Testis (tissue), 3 donors: ENCODE measurements around the gene NRAP. TPM values are rescaled to one million over a fixed set of nuclear protein-coding genes. Genes with fewer than 3 reads are reported as not detected.

Experiments used
- DNase-seq: peaks from one replicate; pipeline ENCODE4 v3.0.0-alpha.2; 2019
- H3K27ac ChIP-seq, 2 donors: fragments of 200-600 bp; sonication (generic); one replicate each; pipeline ENCODE4 v1.5.1; 2019
- H3K27me3 ChIP-seq: fragments of 200-600 bp; sonication (generic); one replicate; pipeline ENCODE4 v1.5.1; 2019
- H3K36me3 ChIP-seq: fragments of 200-600 bp; sonication (generic); one replicate; pipeline ENCODE4 v1.5.1; 2017; ENCODE audit warnings: low read depth; ENCODE audit errors: missing control alignments
- H3K4me1 ChIP-seq: fragments of 200-600 bp; sonication (generic); one replicate; pipeline ENCODE4 v1.5.1; 2019
- H3K4me3 ChIP-seq, 2 donors: fragments of 200-600 bp; sonication (generic); one replicate each; pipeline ENCODE4 v1.5.1; 2017 to 2019
- H3K9me3 ChIP-seq: fragments of 200-600 bp; sonication (generic); one replicate; pipeline ENCODE4 v1.5.1; 2017
- CTCF ChIP-seq, 3 experiments: fragments of 450-650 bp in 2 of 3; fragments of 200-600 bp in 1 of 3; sonication (generic) in 1 of 3; IDR thresholded peaks; one replicate each; pipeline ENCODE4 v1.5.1; 2016 to 2019; ENCODE audit warnings: antibody characterized with exemption in 3 of 3, mild to moderate bottlenecking in 2 of 3, moderate library complexity in 1 of 3
- POLR2A ChIP-seq: fragments of 450-650 bp; IDR thresholded peaks from one replicate; pipeline ENCODE4 v1.6.1; 2017; ENCODE audit warnings: antibody characterized with exemption, mild to moderate bottlenecking, moderate library complexity
- WGBS, 2 donors: methylation state at CpG; one replicate each; pipeline ENCODE4 v1.1.5; 2018; 5-methylcytosine and 5-hydroxymethylcytosine counted together
- intact Hi-C: fragments of 100-400 bp; cut with DNase I; formaldehyde crosslinking; loops from one replicate; pipeline ENCODE4 v1.15.1; 2023; ENCODE audit warnings: low total_unique reads
- polyA plus RNA-seq: library from polyadenylated mRNA; stranded (reverse); fragments of 350-450 nt; fragmentation: Illumina TruSeq; extraction: RNeasy Lipid Tissue Mini Kit (QIAGEN cat#74804); gene quantifications from one replicate; pipeline ENCODE4 v1.2.3, GENCODE V29; 2014; ENCODE audit warnings: low read depth, low replicate concordance; ENCODE audit not compliant: insufficient read depth
- total RNA-seq, 2 donors: library from RNA; depleted of rRNA; stranded (reverse); fragments of >200 nt; gene quantifications; one replicate each; pipeline ENCODE4 v1.2.3, GENCODE V29; 2016

The NRAP gene
- total and polyA plus RNA-seq, 3 donors from 2014 or later = 2.1 to 7.9 (median 2.8) TPM

- no peaks in the 10 kb centered on the region for H3K27me3 ChIP-seq
- H3K4me3 ChIP-seq = no peak overlapping the region
- no peaks in the 10 kb centered on the region for H3K36me3 ChIP-seq
- intact Hi-C loops = no loop called here
- H3K9me3 ChIP-seq = no peaks in the 10 kb centered on the region
- WGBS, 2 donors = 54 to 69% methylated on average over 13 of the region's 13 CpGs
- no peak for TF ChIP-seq POLR2A
- H3K4me1 ChIP-seq = no peaks in the 10 kb centered on the region
- DNase-seq = no peak
- no peak overlapping the region for H3K27ac ChIP-seq
These were observed 58.4 kb downstream of the NRAP start for GRCh38 chr10:113605268-113605978.

GRCh38 chr10:113604572-113604971 is 59.3 kb downstream of the NRAP start:
- H3K4me1 ChIP-seq = no peaks in the 10 kb centered on the region
- DNase-seq = no peak
- intact Hi-C loops = no loop called here
- H3K27ac ChIP-seq = no peak overlapping the region
- no peak for TF ChIP-seq CTCF (IDR thresholded peaks at IDR 0.05)
- TF ChIP-seq POLR2A = no peak
- WGBS, 2 donors = 90 to 95% methylated on average over 9 to 12 of the region's 12 CpGs
- no peaks in the 10 kb centered on the region for H3K36me3 ChIP-seq
- no peaks in the 10 kb centered on the region for H3K27me3 ChIP-seq
- H3K9me3 ChIP-seq = no peaks in the 10 kb centered on the region
- H3K4me3 ChIP-seq = no peak overlapping the region

- WGBS, 2 donors = 82 to 83% methylated on average over 9 to 13 of the region's 13 CpGs
- no peak for TF ChIP-seq POLR2A
- no peak for TF ChIP-seq CTCF (IDR thresholded peaks at IDR 0.05)
- Histone ChIP-seq H3K4me1 (no peaks in the 10 kb centered on the region), H3K4me3 (no peak overlapping the region), H3K9me3 (no peaks in the 10 kb centered on the region), H3K36me3 (no peaks in the 10 kb centered on the region), H3K27me3 (no peaks in the 10 kb centered on the region), H3K27ac (no peak overlapping the region)
- intact Hi-C loops = no loop called here
- no peak for DNase-seq
These were observed 60.6 kb downstream of the NRAP start for GRCh38 chr10:113603057-113603777.

GRCh38 chr10:113600569-113600968 is 63.3 kb downstream of the NRAP start:
- intact Hi-C loops = no loop called here
- H3K4me1 ChIP-seq = no peaks in the 10 kb centered on the region
- no peaks in the 10 kb centered on the region for H3K9me3 ChIP-seq
- H3K27ac ChIP-seq = no peak overlapping the region
- WGBS, 2 donors = 92 to 97% methylated on average over 3 of the region's 3 CpGs
- no peak overlapping the region for H3K4me3 ChIP-seq
- no peaks in the 10 kb centered on the region for H3K27me3 ChIP-seq
- TF ChIP-seq CTCF (IDR thresholded peaks at IDR 0.05) (no peak), POLR2A (no peak)
- H3K36me3 ChIP-seq = no peaks in the 10 kb centered on the region
- DNase-seq = no peak

GRCh38 chr10:113594652-113595051 is 69.2 kb downstream of the NRAP start:
- Histone ChIP-seq H3K4me1 (no peaks in the 10 kb centered on the region), H3K36me3 (no peaks in the 10 kb centered on the region), H3K27ac (no peak overlapping the region), H3K4me3 (no peak overlapping the region), H3K9me3 (no peaks in the 10 kb centered on the region), H3K27me3 (no peaks in the 10 kb centered on the region)
- DNase-seq = no peak
- 83 to 90% methylated on average over 13 of the region's 13 CpGs for WGBS, 2 donors
- no peak for TF ChIP-seq CTCF (IDR thresholded peaks at IDR 0.05)
- no peak for TF ChIP-seq POLR2A
- intact Hi-C loops = no loop called here
